HG03039 (cell line): ENCODE measurements around the gene B4GALT6.
"Not testable (repeated sequence)": the region's sequence is repeated elsewhere in the genome, so short reads cannot be mapped to it uniquely, and the experiment has no call there.

Source experiments
- ATAC-seq: cut with Tn5 transposase; IDR thresholded peaks from one replicate; pipeline ENCODE4 v1.9.1; 2021; ENCODE audit warnings: mild to moderate bottlenecking, moderate library complexity; ENCODE audit not compliant: unreplicated experiment

The B4GALT6 gene

DNA sequence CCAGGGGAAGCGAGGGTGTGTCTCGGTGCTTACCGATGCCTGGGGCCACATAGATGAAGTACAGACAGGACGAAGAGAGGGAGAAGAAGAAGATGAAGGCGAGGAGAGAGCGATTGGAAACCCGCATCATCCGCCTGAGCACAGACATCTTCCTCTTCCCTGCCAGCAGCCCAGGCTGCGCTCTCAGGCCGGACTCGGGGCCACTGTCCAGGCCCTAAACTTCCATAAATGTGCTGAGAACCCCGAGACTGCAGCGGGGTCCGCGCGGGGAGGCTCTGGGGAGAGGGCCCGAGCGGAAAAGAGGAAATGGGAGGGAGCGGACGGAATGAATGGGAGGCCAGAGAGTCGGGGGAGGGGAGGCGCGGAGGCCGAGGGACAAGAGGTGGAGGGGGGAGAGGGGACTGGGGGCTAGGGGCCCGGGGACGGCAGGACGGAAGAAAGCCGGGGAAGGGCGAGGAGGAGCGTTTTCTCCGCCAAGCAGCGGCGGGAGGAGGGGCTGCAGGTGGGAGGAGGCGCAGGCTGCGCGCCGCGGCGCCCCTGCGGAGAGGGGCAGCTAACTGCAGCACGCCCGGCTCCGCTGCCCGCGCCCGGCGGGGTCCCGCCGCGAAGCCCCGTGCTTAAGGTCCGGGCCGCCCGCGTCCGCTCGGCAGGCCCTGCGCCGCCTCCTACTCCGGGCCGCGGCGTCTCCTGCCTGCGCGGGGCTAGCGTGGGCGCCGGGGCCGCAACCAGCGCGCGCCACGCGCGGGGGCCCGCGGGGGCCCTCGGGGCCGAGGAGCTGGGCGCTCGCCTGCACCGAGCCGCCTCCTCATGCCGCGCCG lies at the start of gene B4GALT6:
Gene B4GALT6 (minus strand): TSS at position 303 of the 818 bp plus-strand sequence. CDS start 155 bp downstream, at position 148.
- ATAC-seq = peak; percentile 30

- ATAC-seq = no peak
These were observed 47.2 kb upstream of the B4GALT6 start for GRCh38 chr18:31731628-31732027.

DNA sequence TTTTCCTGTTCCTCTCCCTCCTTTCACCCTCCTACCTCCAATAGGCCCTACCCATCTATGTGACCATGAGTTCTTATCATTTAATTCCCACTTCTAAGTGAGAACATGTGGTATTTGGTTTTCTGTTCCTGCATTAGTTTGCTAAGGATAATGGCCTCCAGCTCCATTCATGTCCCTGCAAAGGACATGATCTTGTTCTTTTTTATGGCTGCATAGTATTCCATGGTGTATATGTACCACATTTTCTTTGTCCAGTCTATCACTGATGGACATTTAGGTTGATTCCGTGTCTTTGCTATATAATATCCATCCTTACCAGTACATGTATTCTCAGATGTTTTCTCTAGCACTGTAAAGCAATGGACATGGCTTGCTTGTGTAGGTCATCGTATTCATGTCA lies 44.8 kb upstream of the B4GALT6 start:
- not testable (repeated sequence) for ATAC-seq

GRCh38 chr18:31723990-31724711 lies 39.8 kb upstream of the B4GALT6 start:
- ATAC-seq = no peak

DNA sequence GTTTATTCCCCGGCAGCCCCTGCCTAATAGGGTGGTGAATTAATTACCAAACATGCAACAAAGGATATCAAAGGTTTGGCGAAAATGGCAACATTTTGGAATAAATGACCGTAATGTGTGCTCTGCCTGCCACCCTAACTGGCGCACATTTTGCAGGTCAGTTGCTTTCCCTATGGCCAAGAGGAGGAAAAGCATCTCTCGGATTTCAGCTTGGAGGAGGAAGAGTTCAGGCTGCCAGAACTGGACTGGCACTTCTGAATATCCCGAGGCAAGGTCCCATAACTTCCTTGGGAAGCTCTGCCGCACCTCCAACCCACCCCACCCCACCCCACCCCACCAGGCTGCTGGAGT lies 39.2 kb upstream of the B4GALT6 start:
- no peak for ATAC-seq

DNA sequence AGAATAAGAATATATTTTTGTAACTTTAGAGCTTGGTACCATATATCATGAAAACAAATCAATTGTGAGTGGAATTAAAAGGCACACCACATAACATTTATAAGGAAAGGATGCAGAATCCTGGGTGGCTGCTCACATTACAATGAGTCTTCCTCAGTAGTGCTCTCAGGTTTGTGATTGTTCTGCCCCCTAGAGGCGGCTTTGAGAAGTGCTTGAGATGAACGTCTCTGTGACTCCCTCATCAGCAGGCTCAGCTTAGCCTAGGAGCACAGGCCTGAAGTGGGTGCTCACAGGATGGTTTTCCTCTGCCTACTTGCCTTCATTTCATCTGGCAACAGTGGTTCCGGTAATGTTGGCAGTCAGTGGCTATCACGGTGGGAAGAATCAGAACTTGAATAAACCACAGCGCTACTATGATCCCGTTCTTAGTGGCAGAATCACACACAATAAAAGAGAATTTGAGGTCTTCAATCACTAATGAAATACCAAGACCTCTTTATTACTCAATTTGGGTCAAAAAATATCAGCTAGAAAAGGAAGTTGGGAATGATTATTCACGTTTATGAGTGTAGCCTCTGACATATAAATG lies 38.1 kb upstream of the B4GALT6 start:
- peak; percentile 91 for ATAC-seq

GRCh38 chr18:31721601-31722000 lies 37.2 kb upstream of the B4GALT6 start:
- no peak for ATAC-seq

DNA sequence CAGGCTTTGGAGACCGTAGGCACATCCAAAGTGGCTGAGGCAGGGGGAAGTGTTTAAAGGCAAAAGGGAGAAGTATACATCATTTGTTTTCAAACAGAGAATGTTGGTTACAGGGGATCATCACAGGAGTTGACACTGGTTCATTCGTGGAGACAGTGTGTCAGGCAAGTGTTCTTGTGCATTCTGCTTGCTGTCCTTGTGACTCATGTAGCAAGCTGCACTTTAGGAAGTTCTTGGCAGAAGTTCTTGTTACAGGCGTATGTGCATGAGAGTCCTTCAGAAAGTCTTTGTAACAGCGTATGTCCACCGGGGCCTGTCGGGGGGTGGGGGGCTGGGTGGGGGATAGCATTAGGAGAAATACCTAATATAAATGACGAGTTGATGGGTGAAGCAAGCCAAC lies 36.5 kb upstream of the B4GALT6 start:
- no peak for ATAC-seq

- no peak for ATAC-seq
These were observed 35.1 kb upstream of the B4GALT6 start for GRCh38 chr18:31719363-31720006.

DNA sequence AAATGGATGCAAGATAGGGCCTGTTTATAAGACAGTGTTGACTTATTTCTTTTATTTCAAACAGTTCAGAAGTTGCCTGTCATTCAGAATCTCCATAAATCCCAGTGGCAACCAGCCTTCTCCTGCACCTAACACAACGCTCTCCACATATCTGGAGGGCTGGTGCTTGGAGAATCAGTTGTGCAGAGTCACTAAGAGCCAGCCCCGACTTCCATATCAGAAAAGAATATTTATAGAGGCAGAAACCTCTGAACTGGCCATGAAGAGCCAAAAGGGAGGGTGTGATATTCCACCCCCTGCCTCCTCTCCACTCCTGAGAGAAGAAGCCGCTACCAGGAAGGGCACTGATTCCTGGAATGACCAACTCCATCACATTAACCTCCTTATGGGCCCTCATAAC lies 34.0 kb upstream of the B4GALT6 start:
- no peak for ATAC-seq

GRCh38 chr18:31716362-31716761 lies 32.0 kb upstream of the B4GALT6 start:
- no peak for ATAC-seq

DNA sequence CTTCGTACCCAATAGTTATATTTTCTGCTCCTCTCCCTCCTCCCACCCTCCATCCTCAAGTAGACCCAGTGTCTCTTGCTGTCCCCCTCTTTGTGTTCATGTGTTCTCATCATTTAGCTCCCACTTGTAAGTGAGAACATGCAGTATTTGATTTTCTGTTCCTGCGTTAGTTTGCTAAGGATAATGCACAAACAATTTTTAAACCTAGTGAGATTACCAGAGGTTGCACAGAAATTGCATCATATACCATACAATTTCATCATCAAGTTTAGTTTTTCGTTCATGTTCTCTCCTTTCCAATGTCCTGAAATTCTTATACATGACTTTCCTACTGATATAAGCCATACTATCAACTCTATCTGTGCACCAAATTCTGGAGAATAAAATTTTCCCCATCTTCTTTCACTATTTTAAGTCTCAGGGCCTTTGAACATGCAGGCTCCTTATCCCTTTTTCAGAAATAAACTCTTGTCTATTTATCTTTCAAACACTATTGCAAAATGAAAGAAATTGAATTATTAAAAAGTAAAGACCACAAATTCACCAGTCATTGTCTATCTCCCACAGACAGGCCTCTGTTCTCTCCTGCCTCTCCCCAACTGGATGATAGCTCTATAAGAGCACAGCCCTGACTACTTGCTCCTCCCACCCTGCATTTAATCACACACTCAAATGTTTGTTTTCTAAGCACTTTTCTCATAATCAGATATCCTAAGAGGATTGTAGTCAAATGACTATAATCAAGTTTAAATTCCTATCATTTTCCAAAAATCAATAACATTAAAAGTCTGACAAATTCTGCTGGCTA lies 27.2 kb upstream of the B4GALT6 start:
- no peak for ATAC-seq

- ATAC-seq = no peak
These were observed 26.4 kb upstream of the B4GALT6 start for GRCh38 chr18:31710826-31711225.

DNA sequence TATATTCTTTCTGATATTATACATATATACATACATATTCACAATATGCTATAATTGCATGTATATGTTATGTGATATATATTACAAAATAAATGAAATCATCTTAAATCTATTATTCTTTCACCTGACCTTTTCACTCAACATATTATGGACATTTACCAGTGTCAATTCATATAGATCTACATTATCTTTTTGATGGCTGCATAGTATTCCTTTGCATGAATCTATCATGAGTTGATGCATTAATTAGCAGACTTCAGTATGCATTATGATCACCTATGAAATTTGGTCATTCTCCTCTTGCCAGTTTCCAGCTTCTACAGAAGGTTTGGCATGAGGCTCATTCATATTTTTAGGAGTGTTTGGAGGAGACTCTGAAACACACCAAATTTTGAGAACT lies 23.4 kb upstream of the B4GALT6 start:
- ATAC-seq = no peak

- no peak for ATAC-seq
These were observed 18.1 kb upstream of the B4GALT6 start for GRCh38 chr18:31702449-31702848.

DNA sequence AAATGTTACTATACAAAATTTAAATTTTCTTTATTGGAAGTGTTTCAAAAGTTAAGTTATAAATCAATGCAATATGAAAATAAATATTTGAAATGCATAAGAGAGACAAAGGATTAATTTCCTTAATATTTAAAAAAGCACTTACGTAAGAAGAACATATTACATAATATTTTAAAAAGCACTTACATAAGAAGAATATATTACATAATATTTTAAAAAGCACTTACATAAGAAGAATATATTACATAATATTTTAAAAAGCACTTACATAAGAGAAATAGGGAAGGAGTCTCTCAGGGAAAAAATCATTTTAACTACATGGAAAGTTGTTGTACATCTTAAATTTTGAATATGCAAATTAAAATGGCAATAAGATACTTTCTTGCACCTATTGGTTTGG lies 17.4 kb upstream of the B4GALT6 start:
- ATAC-seq = no peak

GRCh38 chr18:31700990-31701389 lies 16.6 kb upstream of the B4GALT6 start:
- no peak for ATAC-seq

DNA sequence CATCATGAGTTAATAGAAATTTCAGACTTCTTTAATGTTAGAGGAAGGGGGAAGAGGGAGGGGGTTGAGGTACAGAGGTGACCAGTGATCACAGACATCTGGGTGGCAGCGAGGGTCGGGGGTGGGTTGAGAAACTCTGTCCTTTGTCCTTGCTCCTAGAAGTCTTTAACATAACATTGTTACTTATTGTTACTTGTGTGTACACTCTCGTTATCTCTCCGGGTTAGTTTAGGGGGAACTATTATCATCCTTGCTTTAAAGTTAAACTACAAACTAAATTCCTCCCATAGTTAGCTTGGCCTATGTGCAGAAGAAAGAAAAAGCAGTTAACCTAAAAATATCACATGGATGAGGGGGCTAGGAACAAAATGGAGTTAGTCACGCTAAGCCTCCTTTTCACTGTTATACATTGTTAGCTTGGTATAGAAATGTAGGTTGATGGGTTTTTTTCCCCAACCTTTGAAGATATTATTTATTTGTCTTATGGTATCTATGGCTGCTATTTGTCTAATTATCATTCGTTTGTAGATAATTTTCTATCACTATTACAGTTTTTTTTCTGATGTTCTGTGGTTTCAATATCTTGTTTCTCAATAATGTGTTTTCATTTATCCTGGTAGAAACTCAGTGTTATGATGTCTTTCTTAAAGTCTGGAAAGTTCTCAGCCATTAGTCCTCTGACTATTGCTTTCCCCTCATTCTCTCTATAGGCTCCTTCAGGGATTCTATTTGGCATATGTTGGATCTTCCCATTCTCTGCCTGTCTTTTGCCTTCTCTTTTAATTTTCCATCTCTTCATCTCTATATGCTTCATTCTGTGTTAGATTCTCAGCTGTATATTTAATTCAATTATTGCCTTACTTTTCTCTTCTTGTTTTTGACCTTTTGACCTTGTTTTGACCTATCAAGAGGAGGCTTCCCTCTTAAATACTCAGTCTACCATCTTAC lies 13.2 kb upstream of the B4GALT6 start:
- ATAC-seq = no peak

GRCh38 chr18:31695989-31696388 lies 11.6 kb upstream of the B4GALT6 start:
- no peak for ATAC-seq

DNA sequence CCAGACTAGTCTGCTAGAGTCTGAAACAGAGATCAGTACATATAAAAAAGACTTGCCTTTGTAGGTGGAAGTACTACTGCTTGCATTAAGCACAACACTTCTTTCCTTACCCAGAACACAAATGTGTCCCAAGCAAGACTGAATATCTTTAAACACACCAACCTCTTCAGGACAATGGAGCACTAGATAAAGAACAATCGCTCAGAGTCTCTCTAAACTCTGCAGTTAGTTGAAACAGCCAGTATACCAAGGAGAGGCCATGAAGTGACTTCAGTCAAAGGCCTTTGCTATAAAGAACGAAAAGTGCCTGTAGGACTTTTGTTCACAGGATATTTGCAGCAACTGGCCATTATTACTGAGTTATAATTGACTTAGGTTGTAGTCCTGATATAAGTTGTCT lies 9.9 kb upstream of the B4GALT6 start:
- ATAC-seq = no peak
